Esophagus squamous epithelium (tissue), 4 donors: ENCODE measurements around the gene SLC34A1.
"Not testable (repeated sequence)": the region's sequence is repeated elsewhere in the genome, so short reads cannot be mapped to it uniquely, and the experiment has no call there.

ENCODE experiments used
- POLR2A ChIP-seq, 4 donors: fragments of 450-650 bp; IDR thresholded peaks; one replicate each; pipeline ENCODE4 v1.6.1; 2017; ENCODE audit warnings: antibody characterized with exemption in 4 of 4, mild to moderate bottlenecking in 4 of 4, moderate library complexity in 3 of 4
- TF ChIP-seq, protein P1 (sequence below), 6 experiments: fragments of 450-650 bp in 4 of 6; fragments of 200-600 bp in 2 of 6; sonication (generic) in 2 of 6; IDR thresholded peaks; one replicate each; pipeline ENCODE4 v1.5.1; 2016 to 2019; ENCODE audit warnings: antibody characterized with exemption in 6 of 6, mild to moderate bottlenecking in 4 of 6, moderate library complexity in 4 of 6

DNA sequence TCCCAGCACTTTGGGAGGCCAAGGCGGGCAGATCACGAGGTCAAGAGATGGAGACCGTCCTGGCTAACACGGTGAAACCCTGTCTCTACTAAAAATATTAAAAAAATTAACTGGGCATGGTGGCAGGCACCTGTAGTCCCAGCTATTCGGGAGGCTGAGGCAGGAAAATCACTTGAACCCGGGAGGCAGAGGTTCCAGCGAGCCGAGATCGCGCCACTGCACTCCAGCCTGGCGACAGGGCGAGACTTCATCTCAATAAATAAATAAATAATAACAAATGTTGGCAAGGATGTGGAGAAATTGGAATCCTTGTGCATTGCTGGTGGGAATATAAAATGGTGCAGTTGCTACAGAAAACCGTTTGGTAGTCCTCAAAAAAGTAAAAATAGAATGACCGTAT is 41.2 kb upstream of the SLC34A1 start:
- TF ChIP-seq, protein P1, sequence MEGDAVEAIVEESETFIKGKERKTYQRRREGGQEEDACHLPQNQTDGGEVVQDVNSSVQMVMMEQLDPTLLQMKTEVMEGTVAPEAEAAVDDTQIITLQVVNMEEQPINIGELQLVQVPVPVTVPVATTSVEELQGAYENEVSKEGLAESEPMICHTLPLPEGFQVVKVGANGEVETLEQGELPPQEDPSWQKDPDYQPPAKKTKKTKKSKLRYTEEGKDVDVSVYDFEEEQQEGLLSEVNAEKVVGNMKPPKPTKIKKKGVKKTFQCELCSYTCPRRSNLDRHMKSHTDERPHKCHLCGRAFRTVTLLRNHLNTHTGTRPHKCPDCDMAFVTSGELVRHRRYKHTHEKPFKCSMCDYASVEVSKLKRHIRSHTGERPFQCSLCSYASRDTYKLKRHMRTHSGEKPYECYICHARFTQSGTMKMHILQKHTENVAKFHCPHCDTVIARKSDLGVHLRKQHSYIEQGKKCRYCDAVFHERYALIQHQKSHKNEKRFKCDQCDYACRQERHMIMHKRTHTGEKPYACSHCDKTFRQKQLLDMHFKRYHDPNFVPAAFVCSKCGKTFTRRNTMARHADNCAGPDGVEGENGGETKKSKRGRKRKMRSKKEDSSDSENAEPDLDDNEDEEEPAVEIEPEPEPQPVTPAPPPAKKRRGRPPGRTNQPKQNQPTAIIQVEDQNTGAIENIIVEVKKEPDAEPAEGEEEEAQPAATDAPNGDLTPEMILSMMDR (IDR thresholded peaks at IDR 0.05): not testable (repeated sequence)
- not testable (repeated sequence) for TF ChIP-seq POLR2A (IDR thresholded peaks at IDR 0.05)
